Measurements from ENCODE around the gene PTHLH.

DNA sequence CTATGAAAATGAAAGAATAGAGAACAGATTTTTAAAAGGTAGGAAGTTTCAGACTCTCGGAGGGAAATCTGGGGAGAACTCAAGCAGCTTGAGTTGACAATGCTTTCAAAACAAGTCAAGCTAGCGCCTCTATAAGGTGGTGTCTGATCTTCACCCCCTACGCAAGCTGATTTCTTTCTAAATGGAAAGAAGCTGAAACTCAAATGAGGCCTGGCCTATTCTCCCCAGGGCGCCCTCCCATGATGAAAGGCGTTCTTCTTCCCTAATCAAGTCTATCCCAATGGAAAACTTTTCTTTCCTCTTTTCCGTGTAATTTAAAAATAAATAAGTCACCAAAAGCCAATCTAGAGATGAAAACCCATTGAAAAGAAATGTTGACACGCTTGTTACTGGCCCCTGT, 20.6 kb downstream of the PTHLH start:
- TF ChIP-seq RFX5 (IDR thresholded peaks at IDR 0.05; ENCODE audit: low read length) (no peak), TAF1 (IDR thresholded peaks at IDR 0.05; ENCODE audit: borderline replicate concordance, low read depth, low read length) (no peak)

Data from SK-N-SH (cell line).